PFSK-1 (cell line): ENCODE measurements around the gene KDM4B.

Experiments used
- FOXP2 ChIP-seq: optimal IDR thresholded peaks from 2 replicates; pipeline ENCODE3; 2011; ENCODE audit warnings: borderline replicate concordance, control low read depth, inconsistent platforms; ENCODE audit not compliant: insufficient read depth; ENCODE audit errors: extremely low read length, extremely low read depth
- POLR2AphosphoS5 ChIP-seq: IDR thresholded peaks from 2 replicates; pipeline ENCODE4 v1.6.1; 2012; ENCODE audit warnings: low read depth, mild to moderate bottlenecking, control low read depth, low read length, moderate library complexity
- SIN3A ChIP-seq: IDR thresholded peaks from 2 replicates; pipeline ENCODE4 v1.6.1; 2012; ENCODE audit warnings: mild to moderate bottlenecking, low read length, moderate library complexity, borderline replicate concordance; ENCODE audit not compliant: insufficient read depth
- TAF1 ChIP-seq: IDR thresholded peaks from 2 replicates; pipeline ENCODE4 v1.6.1; 2012; ENCODE audit warnings: low read length, control low read depth, borderline replicate concordance; ENCODE audit not compliant: insufficient read depth
- TF ChIP-seq, protein P1 (sequence below), 2 experiments: IDR thresholded peaks; 2 replicates each; pipeline versions ENCODE4 v1.6.1 to v1.8.0; 2011 to 2012; ENCODE audit warnings: low read depth in 2 of 2, low read length in 2 of 2, control low read depth in 1 of 2, inconsistent platforms in 1 of 2, mild to moderate bottlenecking in 1 of 2, moderate library complexity in 1 of 2; ENCODE audit not compliant: insufficient read depth in 1 of 2

DNA sequence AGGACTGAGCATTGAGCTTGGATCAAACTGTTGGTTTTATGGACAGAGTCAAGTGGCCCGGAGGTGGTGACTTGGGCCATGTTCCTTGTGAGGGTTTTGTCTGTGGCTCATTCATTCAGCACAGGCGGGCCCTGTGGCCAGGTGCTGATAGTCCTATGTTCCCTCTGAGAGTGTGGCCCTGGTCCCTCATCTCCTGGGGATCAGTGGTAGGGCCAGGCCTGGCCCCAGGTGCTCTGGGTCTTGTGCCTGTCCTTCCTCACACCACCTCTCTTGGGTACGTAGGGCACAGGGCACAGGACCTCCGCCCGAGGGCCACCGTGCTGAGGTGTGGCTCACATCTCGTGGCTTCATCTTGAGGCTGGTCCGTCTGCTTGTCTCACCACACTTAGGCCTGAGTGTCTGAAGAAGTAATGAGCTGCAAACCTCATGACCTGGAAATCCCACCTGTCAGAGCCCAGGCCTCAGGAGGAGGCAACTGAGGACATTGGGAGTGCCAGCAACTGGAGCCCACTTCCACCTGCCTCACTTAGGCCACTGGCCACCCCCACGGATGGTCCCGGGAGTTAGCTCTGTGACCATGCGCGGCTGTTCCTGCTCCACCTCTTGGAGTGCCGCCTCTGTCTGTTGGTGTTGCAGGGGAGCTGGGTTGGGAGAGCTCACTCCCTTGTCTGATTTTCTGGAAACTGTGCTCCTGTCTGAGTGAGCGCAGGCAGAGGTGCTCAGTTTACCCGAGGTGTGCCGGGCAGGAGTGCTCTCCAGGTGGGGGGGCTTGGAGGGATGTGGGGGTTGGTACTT, 53.4 kb downstream of the KDM4B start:
- TF ChIP-seq TAF1 (no peak), POLR2AphosphoS5 (no peak), FOXP2 (no peak), SIN3A (no peak)
- TF ChIP-seq, protein P1, sequence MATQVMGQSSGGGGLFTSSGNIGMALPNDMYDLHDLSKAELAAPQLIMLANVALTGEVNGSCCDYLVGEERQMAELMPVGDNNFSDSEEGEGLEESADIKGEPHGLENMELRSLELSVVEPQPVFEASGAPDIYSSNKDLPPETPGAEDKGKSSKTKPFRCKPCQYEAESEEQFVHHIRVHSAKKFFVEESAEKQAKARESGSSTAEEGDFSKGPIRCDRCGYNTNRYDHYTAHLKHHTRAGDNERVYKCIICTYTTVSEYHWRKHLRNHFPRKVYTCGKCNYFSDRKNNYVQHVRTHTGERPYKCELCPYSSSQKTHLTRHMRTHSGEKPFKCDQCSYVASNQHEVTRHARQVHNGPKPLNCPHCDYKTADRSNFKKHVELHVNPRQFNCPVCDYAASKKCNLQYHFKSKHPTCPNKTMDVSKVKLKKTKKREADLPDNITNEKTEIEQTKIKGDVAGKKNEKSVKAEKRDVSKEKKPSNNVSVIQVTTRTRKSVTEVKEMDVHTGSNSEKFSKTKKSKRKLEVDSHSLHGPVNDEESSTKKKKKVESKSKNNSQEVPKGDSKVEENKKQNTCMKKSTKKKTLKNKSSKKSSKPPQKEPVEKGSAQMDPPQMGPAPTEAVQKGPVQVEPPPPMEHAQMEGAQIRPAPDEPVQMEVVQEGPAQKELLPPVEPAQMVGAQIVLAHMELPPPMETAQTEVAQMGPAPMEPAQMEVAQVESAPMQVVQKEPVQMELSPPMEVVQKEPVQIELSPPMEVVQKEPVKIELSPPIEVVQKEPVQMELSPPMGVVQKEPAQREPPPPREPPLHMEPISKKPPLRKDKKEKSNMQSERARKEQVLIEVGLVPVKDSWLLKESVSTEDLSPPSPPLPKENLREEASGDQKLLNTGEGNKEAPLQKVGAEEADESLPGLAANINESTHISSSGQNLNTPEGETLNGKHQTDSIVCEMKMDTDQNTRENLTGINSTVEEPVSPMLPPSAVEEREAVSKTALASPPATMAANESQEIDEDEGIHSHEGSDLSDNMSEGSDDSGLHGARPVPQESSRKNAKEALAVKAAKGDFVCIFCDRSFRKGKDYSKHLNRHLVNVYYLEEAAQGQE (IDR thresholded peaks at IDR 0.05; ENCODE audit: insufficient read depth in 1 of 2, low read depth in 2 of 2, low read length in 2 of 2) = no peak
